8988T (cell line): ENCODE data around the gene FGD3.
"Not testable (repeated sequence)": the region's sequence is repeated elsewhere in the genome, so short reads cannot be mapped to it uniquely, and the experiment has no call there.

Source experiments
- DNase-seq: peaks from one replicate; pipeline ENCODE4 v3.0.0; 2011

The FGD3 gene

DNA sequence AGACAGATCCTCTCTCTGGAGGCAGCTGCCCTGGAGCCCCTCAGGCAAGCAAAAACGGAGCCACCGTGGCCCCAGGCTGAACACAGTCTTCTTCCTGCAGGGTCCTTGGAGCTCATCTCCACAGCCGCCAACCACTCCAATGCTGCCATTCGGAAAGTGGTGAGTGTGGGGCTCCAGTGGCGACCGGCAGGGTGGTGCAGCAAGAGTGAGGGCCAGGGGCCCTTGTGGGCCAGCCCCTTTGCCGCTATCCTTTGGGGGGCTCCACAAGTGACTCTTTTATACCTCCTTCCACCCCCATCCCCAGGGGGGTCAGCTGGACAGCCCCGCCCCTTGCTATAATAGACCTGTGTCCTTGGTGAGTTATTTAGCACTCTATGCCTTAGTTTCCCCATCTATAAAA is 63.8 kb downstream of the FGD3 start:
- no peak for DNase-seq

DNA sequence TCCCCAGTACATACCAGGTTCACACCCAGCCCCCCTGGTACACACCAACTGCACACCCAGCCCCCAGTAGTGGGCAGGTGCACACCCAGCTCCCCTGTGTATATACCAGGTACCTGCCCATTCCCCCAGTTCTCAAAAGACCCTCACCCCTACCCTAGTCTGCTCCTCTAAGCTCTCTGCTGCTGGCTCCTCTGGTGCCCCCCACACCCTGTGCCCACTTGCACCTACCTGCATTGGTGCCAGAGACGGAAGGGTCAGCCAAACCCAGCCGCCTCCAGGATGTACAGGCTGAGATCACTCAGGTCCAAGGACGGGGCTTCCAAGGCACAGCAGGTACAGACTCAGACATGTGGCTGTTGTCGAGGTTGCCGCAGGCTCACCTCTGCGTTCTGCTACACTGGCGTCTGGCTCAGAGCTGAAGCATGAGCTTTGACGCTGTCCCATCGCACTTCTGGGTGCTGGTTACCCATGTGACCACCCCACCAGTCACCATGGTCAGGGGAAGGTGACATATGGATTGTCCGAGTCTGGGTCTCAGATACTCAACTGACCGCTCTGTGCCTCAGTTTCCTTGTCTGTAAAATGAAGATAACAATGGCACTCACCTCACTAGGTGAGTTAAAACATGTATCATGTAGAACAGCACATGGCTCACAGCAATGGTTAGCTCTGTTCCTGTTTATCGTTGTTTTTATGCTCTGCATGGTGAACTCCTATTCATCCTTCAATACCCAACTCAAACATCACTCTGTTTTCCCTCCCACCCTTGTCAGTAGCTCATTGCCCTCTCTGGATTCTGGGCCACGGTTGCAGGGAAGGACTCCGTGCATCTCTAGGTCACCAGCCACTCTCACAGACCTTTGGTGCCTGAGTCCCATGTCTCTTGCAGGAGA is 65.9 kb downstream of the FGD3 start:
- no peak for DNase-seq

DNA sequence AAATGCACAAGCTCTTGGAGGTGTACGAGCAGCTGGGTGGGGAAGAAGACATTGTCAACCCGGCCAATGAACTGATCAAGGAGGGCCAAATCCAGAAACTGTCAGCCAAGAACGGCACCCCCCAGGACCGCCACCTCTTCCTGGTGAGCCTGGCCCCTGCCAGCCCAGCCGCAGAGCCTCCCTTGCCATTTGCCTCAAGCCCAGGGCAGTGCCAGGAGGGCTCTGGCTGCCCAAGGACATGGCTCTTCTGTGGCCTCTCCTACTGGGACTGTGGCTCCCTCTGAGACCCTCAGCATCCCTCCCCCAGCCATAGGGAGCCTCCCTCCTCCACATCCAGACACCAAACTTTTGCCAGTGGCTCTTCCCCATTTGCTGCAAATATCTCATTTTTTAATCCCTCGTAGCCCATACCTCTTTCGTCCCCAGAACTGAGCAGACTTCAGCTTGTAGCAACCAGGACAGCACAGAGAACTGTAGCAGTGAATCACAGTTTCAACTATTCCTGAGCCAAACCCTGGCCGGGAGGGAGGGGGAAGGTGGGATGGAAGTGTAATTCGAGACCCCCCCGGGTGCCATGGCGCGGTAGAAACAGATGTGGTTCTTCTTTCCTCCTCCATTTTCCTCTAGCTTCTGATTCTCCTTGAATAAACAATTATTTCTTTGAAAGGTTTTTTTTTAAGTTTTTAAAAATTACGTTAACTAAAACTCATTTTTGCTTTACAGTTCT is 66.7 kb downstream of the FGD3 start:
- no peak for DNase-seq

DNA sequence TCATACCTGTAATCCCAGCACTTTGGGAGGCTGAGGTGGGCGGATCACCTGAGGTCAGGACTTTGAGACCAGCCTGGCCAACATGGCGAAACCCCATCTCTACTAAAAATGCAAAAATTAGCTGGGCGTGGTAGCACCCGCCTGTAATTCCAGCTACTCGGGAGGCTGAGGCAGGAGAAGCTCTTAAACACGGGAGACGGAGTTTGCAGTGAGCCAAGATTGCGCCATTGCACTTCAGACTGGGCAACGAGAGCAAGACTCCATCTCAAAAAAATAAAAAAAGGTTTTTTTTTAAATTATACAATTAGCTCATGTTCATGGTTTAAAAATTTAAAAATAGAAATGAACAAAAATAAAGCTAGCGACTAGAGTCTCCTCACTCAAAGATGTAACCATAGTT is 67.9 kb downstream of the FGD3 start:
- DNase-seq = not testable (repeated sequence)

DNA sequence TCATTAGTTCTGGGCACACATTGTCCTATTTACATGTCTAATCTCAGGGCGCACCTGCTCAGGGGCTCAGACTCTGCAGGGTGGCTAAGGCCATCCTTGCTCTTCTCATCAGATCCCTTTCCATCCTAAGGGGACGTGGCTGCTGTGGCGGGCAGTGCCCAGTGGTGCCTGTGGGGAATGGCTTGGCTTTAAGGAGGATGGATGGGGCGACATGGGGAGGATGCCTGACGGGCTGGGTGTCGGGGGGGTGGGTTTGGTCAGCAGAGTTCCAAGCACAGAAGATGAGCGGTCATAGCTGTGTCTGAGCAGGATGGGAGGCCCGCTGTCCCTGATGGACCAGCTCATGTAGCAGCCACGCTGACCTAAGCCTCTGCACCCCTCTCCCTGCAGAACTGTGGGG is 70.3 kb downstream of the FGD3 start:
- no peak for DNase-seq

DNA sequence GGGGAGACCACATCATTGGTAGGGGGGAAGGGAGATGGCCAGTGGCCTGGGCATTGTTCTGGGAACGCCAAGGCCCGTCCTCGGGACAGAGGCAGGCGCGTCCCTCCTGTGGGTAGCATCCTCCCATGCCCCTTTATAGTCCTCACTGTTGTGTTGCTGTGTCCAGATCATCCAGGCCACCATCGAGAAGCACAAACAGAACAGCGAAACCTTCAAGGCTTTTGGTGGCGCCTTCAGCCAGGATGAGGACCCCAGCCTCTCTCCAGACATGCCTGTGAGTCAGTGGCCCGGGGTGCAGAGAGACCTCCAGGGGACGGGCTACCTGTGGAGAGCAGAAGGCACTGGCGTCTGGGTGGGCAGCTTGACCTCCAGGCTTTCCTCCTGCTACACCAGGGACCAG is 72.8 kb downstream of the FGD3 start:
- no peak for DNase-seq

DNA sequence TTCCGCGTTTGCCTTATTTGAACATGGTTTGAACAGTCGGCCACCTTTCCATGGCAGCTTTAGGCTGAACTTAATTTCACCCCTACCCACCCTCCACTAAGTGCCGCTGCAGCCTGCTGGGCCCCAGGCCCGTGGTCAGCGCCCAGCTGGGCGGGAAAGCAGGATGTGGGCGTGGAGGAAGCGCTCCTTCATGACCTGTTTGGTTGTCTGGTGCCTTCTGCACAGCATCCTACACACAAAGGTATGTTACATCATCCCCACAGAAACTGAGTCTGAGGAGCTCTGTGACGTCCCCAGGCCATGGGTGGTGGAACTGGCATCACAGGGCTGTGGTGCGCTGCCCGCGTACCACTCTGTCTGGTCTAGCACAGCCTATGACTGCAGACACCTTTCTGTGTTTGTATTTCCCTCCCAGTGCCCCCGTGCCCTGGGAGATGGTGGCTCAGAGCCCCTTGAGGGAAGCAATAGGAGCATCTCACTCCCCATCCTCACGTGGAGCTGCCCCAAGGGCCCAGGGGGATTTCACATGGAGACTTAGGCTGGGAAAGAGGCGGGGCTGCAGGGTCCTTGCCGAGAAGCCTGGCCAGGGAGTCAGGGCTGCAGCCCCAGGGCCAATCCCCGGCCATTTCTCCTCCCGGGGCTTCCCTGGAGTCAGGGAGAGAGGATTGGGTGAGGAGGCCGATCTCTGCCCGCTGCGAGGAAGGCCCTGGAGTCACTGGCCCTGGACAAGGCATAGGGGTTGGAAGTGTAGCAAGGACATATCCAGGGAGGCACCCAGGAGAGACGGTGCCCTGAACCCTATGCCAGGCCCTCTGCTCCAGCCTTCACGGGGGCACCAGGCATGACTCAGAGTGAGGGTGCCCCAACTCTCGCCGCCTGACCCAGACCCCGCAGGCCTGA is 73.7 kb downstream of the FGD3 start:
- no peak for DNase-seq

DNA sequence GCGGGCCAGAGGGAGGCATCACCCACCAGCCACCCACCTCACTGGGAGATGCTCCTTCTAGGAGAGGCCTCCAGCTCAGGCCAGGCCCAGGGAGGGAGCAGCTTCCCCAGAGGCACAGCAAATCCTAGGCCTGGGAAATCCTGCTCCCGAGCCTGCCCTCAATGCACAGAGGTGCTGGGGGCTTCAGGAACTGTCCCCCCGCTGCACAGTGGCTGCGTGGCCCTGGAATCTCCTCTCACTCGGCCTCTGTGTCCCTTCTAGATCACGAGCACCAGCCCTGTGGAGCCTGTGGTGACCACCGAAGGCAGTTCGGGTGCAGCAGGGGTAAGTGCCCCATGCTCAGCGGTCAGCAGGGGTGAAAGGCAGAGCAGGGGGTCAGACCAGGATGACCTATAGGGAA is 74.7 kb downstream of the FGD3 start:
- DNase-seq = no peak

DNA sequence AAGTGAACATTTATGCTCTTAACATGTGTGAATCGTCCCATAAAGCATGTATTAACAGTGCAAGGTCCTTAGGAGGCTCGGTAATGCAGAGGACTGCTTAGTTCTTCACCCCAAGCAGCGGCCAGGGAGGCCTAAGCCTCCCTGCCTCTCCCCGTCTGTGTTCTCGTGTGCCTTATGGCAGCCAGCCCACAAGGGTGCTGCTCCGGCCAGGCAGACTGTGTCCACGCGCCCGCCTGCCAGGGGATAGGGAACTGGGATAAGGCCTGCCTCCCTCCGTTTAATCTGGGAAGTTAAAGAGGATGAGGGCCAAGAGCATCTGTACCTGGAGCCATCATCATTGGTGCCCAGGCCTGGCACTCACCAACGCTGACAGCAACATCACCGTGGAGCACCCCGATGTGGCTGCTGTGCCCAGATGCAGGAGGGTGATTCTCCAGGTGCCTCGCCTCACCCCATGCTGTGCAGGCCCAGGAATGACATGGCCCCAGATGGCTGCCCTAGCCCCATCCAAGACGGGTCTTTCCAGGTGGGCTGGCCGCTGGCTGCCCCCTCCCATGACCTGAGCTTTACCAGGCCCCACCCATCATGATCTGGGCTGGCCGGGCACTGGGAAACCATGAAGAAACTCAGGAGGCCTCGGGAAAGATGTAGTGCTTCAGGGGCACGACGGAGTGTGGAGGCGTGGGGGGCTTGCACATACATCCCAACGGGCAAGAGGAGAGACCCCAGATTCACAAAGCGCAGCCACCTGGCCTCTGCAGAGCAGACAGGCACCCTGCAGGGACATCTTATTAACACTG is 75.6 kb downstream of the FGD3 start:
- no peak for DNase-seq

DNA sequence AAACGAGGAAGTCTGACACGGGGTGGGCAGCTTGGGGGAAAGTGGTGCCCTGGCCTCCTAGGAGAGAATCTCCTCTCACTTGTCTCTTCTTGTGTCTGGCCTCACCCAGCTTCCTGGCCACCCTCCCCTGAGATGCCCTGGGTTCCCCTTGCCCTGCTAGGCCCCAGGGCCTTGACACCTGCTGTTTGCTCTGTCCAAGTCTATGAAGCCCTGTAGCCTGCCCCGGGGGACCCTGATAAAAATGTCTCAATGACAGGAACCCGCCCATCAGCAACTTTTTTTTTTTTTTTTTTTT is 76.1 kb downstream of the FGD3 start:
- DNase-seq = no peak

DNA sequence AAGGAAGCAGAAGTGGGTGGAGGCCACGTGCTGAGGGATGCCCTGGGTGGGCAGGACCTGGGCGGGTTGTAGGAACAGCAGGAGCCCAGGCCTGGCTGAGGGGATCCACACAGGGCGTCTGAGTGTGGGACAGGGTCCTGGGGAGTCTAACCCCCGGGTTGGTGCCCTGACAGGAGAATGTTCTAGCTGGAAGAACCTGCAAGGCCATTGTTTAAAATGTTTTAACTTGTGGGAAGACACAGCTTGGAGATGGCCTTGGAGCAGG is 77.3 kb downstream of the FGD3 start:
- no peak for DNase-seq

DNA sequence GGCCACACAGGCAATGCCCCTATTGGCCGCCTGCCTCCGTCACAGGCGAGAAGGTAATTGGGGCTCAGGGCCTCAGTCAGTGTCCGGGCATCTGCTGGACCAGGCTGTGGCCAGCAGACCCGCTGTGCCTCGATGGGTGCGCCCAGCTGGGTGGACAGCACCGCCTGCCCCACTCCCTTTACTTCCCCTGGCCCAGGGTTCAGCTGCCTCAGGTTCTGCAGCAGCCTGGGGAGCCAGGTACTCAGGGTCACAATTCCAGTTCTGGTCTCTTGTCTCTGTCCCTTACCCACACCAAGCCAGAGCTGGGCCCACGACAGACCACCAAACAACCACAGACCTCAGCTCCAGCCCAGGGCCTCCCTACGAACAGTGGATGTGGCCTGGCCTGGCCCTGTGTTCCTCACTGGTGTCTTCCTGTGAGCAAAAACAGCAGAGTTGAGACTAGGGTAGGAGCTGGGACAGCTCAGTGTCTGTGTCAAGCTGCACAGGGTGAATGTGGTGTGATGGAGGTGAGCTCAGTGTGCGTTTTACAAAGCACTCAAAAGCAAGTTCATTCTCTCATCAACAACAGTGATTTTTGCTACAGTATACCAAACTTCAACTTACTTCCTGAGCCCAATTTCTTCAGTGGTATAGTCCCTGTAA is 77.8 kb downstream of the FGD3 start:
- no peak for DNase-seq

DNA sequence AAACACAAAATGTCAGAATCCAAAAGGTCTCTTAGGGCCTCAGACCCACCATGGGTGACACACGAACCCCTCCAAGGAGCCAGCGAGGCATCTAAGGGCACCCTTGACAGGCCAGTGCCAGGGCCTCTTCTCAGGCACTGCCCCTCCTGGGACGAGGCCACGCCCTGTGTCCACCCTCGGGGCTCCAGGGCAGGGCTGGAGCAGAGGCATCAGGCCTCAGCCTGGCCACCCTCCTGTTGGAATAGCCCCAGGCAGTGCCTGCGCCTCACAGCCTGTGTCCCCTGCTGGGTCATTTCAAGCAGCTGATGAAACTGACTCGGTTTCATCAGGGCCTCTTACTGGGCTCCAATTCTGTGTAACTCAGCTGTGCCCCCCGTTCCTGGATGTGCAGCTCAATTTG is 78.4 kb downstream of the FGD3 start:
- no peak for DNase-seq

DNA sequence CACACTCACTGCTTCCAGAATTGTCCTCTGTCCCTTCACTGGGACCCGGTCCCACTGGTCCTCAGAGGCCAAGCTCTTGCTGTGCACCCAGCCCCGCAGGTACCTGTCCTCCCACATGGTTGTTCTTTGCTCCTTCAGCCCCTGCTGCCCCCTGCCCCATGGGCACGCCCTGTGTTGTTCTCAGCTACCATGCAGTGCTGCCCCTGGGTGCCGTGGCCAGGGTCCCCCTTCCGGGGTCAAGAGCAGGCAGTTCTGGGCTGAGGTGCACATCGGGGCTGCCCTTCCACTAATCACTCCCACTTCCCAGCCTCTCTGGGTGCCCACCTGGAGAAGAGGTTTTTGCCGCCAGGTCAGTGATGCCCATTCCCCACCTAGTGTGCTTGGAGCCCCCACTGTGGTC is 79.3 kb downstream of the FGD3 start:
- no peak for DNase-seq

DNA sequence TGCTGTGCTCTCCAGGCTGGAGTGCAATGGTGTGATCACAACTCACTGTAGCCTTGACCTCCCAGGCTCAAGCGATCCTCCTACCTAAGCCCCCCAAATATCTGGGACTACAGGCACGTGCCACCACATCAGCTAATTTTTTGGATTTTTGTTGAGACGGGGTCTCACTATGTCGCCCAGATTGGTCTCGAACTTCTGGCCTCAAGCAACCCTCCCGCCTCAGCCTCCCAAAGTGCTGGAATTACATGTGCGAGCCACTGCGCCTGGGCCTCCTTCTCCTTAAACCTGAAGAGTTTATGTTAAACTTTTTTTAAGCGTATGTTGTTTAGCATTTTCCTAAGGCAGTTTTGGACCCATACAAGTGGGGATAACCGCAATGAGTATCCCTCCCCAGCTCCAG is 80.4 kb downstream of the FGD3 start:
- no peak for DNase-seq

DNA sequence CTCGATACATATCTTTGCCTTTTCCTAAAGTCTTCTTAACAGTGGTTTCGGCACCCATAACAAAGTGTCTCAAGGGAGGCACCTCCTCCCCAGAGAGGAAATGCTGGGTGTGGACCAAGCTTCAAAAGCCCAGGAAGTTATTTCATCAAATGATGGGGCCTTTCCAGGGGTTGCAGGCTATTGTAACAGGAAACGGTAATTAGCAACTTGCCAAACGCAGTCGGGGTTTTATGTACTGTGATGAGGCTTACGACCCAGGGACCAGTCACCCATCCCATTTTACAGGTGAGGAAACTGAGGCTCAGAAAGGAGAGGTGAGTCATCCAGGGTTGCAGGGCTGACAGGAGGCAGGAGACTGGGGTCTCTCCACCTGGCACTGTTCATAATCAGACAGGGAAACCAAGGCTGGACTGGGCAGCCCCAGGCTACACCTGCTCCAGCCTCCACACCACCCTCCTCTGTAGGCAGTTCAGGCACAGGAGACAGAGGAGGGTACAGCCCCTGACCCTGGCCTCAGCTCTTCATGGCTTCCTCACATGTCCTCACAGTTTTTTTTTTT is 81.2 kb downstream of the FGD3 start:
- no peak for DNase-seq

DNA sequence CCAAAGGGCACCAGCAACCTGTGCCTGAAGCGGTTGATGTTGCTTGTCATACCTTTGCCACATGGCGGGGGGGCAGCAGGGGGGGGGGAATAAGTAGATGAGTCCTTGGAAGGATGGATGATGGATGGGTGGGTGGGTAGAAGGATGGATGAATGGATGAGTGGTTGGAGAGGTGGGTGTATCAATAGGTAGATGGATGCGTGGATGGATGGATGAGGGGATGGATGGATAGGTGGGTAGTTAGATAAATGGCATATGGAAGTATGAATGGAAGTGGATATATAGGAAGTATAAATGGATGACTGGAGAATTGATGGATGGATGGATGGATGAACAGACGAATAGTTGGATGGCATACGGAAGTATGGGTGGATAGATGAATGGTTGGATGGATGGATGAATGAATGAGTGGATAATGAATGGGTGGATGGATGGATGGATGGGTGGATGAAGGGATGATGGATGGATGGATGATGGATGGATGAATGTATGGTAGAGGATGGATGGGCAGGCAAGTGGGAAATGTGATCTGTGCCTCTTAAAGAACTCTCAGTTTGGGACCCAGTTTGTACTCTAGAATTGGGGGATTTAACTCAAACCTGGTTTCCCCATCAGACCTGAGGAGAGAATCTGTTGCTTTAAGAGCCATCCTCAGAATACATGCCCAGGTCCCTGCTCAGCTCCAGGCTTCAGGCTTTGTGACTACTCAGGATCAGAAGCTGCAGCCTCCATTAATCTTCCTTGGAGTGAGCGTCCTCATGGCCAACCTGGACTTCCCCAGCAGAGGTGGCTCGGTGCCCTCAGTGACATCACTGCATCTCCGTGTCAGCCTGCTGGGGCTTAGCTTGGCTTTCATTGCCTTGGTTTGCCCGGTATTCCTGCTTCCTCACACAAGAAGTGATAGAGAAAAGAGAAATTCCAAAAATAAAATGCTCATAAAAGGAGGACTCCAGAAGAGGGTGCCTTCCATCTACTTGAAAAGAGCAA is 83.6 kb downstream of the FGD3 start:
- no peak for DNase-seq

DNA sequence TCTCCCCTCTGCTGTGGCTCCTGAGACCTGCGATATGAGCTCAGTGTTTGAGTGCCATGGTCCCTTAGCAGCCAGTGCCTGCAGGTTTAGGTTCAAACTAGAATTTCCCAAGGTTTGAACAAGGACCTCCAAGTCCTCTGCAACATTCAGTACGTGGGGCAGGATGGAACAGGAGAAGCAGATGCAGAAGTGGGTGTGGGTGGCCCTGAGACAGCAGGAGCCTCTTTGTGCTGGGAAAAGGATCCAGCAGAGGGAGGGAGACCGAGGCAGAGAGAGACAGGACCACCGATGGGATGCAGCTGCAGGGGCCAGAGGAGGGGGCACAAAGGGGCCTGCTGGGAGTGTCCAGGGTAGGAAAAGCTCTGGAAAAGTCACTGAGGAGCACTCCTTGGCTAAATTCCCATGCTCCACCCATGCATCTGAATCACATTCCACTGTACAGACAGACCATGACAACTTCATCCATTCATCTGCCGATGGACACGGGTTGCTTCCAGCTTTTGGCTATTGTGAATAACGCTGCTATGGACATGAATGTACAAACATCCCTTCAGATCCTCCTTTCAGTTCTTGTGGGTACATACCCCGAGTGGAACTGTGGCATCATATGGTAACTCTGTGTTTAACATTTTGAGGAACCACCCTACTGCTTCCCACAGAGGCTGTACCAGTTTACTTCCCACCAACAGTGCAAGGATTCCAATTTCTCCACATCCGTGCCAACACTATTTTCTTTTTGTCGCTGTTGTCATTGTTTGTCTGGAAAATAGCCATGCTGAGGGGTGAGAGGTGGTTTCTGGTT is 84.5 kb downstream of the FGD3 start:
- DNase-seq = no peak

DNA sequence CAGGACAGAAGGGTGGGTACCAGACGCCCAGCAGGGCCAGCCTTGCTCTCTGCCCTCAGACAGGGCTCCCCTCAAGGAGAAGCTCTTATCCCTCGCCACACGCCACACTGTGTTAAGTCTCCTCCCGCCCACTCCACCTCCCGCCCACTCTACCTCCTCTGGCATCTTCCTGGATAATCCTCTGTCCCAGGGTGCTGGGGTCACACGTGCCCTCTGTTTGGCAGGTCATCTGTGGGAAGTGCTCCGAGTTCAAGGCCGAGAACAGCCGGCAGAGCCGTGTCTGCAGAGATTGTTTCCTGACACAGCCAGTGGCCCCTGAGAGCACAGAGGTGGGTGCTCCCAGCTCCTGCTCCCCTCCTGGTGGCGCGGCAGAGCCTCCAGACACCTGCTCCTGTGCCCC is 85.2 kb downstream of the FGD3 start:
- DNase-seq = no peak

DNA sequence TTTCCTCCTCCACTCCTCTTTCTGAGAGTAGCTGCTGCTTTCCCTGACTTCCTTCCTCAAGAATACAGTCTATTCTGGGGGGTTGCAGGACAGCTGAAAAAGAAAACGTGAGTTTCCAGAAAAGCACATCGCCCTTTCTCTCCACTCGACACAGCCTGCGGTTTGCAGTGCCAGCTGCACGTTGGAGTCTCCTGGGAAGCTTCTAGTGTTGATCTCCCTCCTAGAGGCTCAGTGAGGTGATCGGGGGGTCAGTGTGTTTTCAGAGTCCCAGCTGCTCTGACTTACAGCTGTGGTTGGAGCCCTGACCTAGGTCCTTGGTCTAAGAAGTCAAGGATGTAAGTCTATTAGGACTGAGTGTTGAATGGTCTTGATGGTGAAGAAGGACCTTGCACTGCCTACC is 86.2 kb downstream of the FGD3 start:
- DNase-seq = no peak
